Right cardiac atrium (tissue), 5 donors: Measurements from ENCODE around the gene ABLIM2. TPM values are rescaled to one million over a fixed set of nuclear protein-coding genes. Genes with fewer than 3 reads are reported as not detected.

Experiments used
- ATAC-seq, 2 donors: fragments of 200-7000 bp; cut with Tn5 transposase; one replicate each; pipeline versions ENCODE4 v1.8.0 to v1.9.1; 2020; ENCODE audit warnings: moderate library complexity in 2 of 2, mild to moderate bottlenecking in 1 of 2
- DNase-seq, 3 donors: peaks; one replicate each; pipeline ENCODE4 v3.0.0-alpha.2; 2020
- H3K27ac ChIP-seq: one replicate; pipeline ENCODE4 v1.5.1; 2013; ENCODE audit warnings: mild to moderate bottlenecking, low read length, control low read depth, moderate library complexity
- H3K27me3 ChIP-seq: one replicate; pipeline ENCODE4 v1.6.1; 2013; ENCODE audit not compliant: control insufficient read depth, insufficient read depth
- H3K4me1 ChIP-seq: one replicate; pipeline ENCODE4 v1.6.1; 2013; ENCODE audit warnings: low read length; ENCODE audit not compliant: control insufficient read depth, insufficient read depth
- H3K4me3 ChIP-seq: one replicate; pipeline ENCODE4 v1.5.1; 2013; ENCODE audit warnings: low read length, control low read depth
- H3K9me3 ChIP-seq: one replicate; pipeline ENCODE4 v1.6.1; 2013; ENCODE audit warnings: low read length; ENCODE audit not compliant: control insufficient read depth
- WGBS: extraction: QIAGEN DNeasy Blood & Tissue Kit; methylation state at CpG from one replicate; pipeline ENCODE4 v1.1.7; 2013; 5-methylcytosine and 5-hydroxymethylcytosine counted together
- intact Hi-C, 4 donors: fragments of 100-400 bp; cut with DNase I; formaldehyde crosslinking; loops; one replicate each; pipeline versions ENCODE4 v1.11.0 to v1.14.0; 2022 to 2023
- polyA plus RNA-seq: library from polyadenylated mRNA; stranded (reverse); fragments of 200-250 nt; gene quantifications from one replicate; pipeline ENCODE4 v1.2.3, GENCODE V29; 2013
- total RNA-seq, 4 donors: library from RNA; stranded (reverse); fragmentation: NEBNext Ultra II Directional; extraction: Animal tissue kit (Norgen Biotek cat#: 25700); gene quantifications; one replicate each; pipeline ENCODE4 v1.2.1, GENCODE V29; 2021
- donor health status: healthy with polysubstance abuse.
- donor health status: DM: no; HTN: yes; CAD: no.
- donor health status: DM: no; HTN: no; CAD: no.
- donor health status: DM: no; HTN: yes; CAD: no; lungs with severe emphysema.
- donor health status: DM: yes; HTN: yes; CAD: no.

Gene ABLIM2
- total and polyA plus RNA-seq, 5 donors, result 4.2 to 17.4 (median 8.9) TPM

DNA sequence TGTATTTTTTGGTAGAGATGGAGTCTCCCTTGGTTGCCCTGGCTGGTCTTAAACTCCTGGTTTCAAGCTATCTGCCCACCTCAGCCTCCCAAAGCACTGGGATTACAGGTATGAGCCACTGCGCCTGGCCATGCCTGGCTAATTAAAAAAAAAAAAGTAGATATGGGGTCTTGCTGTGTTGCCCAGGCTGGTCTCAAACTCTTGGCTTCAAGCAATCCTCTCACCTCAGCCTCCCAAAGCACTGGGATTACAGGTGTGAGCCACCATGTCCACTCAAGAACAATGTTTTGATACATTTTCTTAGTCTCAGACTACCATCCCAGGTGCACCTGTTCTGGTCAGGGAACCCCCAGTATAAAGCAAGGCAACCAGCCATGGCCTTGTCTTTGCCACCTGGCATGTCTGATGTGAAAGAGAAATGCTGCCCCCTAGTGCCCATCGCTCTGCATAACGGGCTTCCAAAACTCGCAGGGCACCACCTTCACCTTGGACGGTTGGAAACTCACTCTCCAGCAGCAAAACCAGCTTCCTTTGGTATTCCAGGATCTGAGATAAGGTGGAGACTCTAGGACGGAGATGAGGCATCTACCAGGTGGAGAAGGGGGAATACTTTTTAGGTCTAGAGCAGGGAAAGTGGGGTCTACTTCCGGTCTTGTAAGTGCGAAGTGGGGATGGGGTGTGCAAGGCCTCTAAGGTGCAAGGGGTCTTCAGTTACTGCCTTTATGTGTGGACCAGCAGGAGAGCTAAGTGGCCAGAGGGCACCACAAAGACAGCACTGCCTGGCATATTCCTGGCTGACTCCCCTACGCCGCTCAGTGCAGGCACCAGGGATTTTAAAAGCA, 171.2 kb downstream of the ABLIM2 start:
- ATAC-seq, result peak; percentile 70 to 74
- WGBS, result 53% methylated on average over 10 of the region's 10 CpGs

GRCh38 chr4:7985891-7986441, 172.6 kb downstream of the ABLIM2 start:
- Histone ChIP-seq H3K4me3 (no peak overlapping the region), H3K27me3 (no peaks in the 10 kb centered on the region), H3K27ac (no peak overlapping the region), H3K4me1 (no peaks in the 10 kb centered on the region), H3K9me3 (no peaks in the 10 kb centered on the region)
- peak in 2 of 3 donors; percentile 58 to 69 for DNase-seq
- intact Hi-C loops, result loop anchor here in 3 of 4 donors (2.0 to 5.0 kb wide), 2 partner anchors 181 to 184 kb away; no protein-coding TSS in a partner anchor
- 24% methylated on average over 21 of the region's 21 CpGs for WGBS
- peak; percentile 53 to 57 for ATAC-seq

More for the DNA sequence above, 171.2 kb downstream of the ABLIM2 start:
- Histone ChIP-seq H3K4me1 (no peaks in the 10 kb centered on the region), H3K9me3 (no peaks in the 10 kb centered on the region), H3K27ac (no peak overlapping the region), H3K27me3 (no peaks in the 10 kb centered on the region), H3K4me3 (no peak overlapping the region)
- intact Hi-C loops, result loop anchor here (1.0 to 5.0 kb wide), 3 partner anchors 183 to 185 kb away; no protein-coding TSS in a partner anchor
- peak; percentile 71 to 89 (median 80) for DNase-seq

- no peaks in the 10 kb centered on the region for H3K9me3 ChIP-seq
- H3K27me3 ChIP-seq, result no peaks in the 10 kb centered on the region
- no peak overlapping the region for H3K4me3 ChIP-seq
- 96% methylated on average over 12 of the region's 12 CpGs for WGBS
- intact Hi-C loops, result loop anchor here in 2 of 4 donors (5.0 kb wide), 1 partner anchor 183 kb away; no protein-coding TSS in a partner anchor
- H3K4me1 ChIP-seq, result no peaks in the 10 kb centered on the region
- DNase-seq, result peak in 2 of 3 donors; percentile 34 to 62
- H3K27ac ChIP-seq, result no peak overlapping the region
- ATAC-seq, result peak in 1 of 2 donors; percentile 5
Observed at GRCh38 chr4:7985072-7985471, 173.5 kb downstream of the ABLIM2 start.

- H3K4me3 ChIP-seq, result no peak overlapping the region
- ATAC-seq, result no peak
- WGBS, result 94% methylated on average over 31 of the region's 31 CpGs
- no peaks in the 10 kb centered on the region for H3K9me3 ChIP-seq
- H3K27ac ChIP-seq, result no peak overlapping the region
- H3K4me1 ChIP-seq, result no peaks in the 10 kb centered on the region
- H3K27me3 ChIP-seq, result no peaks in the 10 kb centered on the region
- DNase-seq, result no peak
- intact Hi-C loops, result no loop called here
Observed at GRCh38 chr4:7984286-7984925, 174.2 kb downstream of the ABLIM2 start.

DNA sequence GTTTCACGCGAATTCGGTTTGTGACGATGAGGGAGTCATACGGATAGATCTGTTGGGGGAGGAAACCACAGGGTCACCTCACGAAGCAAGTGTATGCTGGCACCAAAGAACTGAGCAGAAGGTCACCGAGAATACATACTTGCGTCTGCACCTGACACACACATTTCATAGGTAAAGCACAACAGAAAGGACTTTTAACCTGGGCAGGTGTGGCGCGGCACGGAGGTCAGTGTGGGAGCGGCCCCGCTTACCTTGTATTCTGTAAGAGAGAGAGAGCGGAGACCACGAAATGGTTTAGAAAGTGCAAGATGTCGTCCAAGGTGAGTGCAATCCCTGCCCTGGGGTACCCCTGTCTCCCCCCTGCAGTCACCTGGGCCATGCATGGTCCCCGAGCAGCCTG, 175.3 kb downstream of the ABLIM2 start:
- no peaks in the 10 kb centered on the region for H3K9me3 ChIP-seq
- WGBS, result 98% methylated on average over 17 of the region's 17 CpGs

DNA sequence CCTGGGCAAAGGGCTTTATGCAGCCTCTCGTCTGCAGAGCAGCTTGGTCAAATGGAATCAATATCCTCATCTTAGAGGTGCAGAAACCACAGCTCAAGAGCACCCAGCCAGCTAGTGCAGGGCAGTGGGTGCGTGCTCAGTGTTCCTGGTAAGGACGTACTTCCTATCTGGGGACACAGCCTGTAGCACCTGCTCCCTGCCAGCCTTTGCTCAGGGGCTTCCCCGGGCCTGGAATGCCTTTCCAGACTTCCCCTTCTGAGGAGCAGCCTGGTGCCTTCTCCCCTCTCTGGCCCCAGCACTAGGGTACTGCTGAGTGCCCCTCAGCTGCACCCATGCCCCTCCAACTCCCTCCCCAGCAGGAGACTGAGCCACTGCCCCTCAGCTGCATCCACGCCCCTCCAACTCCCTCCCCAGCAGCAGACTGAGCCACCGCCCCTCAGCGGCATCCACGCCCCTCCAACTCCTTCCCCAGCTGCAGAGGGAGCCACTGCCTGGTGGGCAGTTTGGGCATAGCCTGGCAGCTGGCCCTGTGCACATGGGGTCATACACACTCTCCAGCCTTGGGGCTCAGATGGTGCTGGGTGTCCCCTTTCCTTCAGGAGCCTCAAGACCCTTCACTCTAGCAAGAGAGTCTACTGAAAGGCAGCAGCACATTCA, 176.7 kb downstream of the ABLIM2 start:
- no peak for ATAC-seq
- WGBS, result 81% methylated on average over 8 of the region's 8 CpGs
- Histone ChIP-seq H3K9me3 (no peaks in the 10 kb centered on the region), H3K4me1 (peaks cover 6% of the 10 kb centered on the region), H3K27me3 (no peaks in the 10 kb centered on the region), H3K4me3 (no peak overlapping the region), H3K27ac (no peak overlapping the region)
- peak in 1 of 3 donors; percentile 22 for DNase-seq
- intact Hi-C loops, result no loop called here

More for the DNA sequence above, 175.3 kb downstream of the ABLIM2 start:
- Histone ChIP-seq H3K27ac (no peak overlapping the region), H3K4me1 (peaks cover 6% of the 10 kb centered on the region), H3K4me3 (no peak overlapping the region), H3K27me3 (no peaks in the 10 kb centered on the region)
- DNase-seq, result no peak
- intact Hi-C loops, result no loop called here
- no peak for ATAC-seq

DNA sequence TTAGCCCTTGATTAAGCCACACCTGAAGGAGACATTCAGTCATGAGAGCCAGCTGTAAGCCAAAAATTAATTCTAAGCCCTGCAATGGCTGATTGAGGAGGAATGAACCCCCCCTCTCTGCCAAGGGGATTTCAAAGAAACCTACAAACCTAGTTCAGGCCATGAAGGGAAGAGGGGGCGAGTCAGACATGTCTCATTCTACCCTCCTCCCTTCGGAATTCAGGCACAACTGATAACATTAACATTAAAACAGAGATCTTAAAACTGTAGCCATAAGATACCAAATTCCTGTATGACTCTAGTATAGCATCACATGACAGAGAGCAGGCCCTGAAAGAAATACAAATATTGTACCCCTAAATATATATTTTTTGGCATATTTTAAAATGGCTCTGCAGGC, 178.6 kb downstream of the ABLIM2 start:
- H3K9me3 ChIP-seq, result no peaks in the 10 kb centered on the region
- intact Hi-C loops, result no loop called here
- peaks cover 6% of the 10 kb centered on the region for H3K4me1 ChIP-seq
- no peak overlapping the region for H3K27ac ChIP-seq
- ATAC-seq (no peak), DNase-seq (no peak)
- no peaks in the 10 kb centered on the region for H3K27me3 ChIP-seq
- WGBS, result 85% methylated on average over 2 of the region's 2 CpGs
- no peak overlapping the region for H3K4me3 ChIP-seq

- Histone ChIP-seq H3K9me3 (no peaks in the 10 kb centered on the region), H3K27me3 (no peaks in the 10 kb centered on the region), H3K4me3 (no peak overlapping the region), H3K27ac (no peak overlapping the region), H3K4me1 (peaks cover 6% of the 10 kb centered on the region)
- WGBS, result 82% methylated on average over 4 of the region's 4 CpGs
- DNase-seq, result peak in 1 of 3 donors; percentile 6
- ATAC-seq, result no peak
- intact Hi-C loops, result no loop called here
Observed at GRCh38 chr4:7979652-7979968, 179.0 kb downstream of the ABLIM2 start.

DNA sequence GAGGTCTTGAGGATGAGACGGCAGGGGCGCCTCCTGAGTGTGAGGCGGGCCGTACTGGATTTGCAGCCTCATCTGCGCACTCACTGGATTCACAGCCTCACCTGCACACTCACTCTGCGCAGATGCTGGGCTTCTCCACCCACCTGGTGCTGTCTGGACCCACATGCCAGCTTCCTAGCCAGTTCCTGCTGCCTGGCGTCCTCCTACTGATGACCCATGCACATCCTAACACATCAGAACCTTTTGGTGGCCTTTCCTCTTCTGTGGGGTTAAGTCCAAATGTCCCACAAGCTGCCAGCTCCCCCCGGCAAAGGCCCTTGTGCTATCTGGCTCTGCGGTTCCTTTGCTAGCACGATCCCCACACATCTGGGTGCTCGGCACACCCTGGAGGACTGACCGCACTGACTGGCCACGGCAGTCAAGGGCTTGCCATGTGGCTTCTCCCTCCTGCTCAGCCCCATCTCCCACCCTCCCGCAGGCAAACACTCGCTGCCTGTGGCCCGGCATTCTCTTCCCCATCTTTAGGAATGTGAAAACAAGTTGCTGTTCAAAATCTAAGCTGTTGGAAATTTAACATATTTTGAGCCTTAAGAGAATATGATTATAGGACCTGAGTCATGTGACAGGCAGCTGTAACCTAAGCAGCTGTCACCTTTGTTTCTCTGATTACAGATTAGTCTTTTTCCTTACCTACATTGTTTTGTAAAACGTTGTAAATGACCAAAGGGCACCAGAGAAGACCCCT, 179.5 kb downstream of the ABLIM2 start:
- H3K27me3 ChIP-seq, result no peaks in the 10 kb centered on the region
- no peak overlapping the region for H3K4me3 ChIP-seq
- intact Hi-C loops, result no loop called here
- no peaks in the 10 kb centered on the region for H3K9me3 ChIP-seq
- H3K4me1 ChIP-seq, result peaks cover 6% of the 10 kb centered on the region
- ATAC-seq, result peak; percentile 10 to 12
- DNase-seq, result peak in 1 of 3 donors; percentile 16
- WGBS, result 81% methylated on average over 17 of the region's 17 CpGs
- no peak overlapping the region for H3K27ac ChIP-seq

DNA sequence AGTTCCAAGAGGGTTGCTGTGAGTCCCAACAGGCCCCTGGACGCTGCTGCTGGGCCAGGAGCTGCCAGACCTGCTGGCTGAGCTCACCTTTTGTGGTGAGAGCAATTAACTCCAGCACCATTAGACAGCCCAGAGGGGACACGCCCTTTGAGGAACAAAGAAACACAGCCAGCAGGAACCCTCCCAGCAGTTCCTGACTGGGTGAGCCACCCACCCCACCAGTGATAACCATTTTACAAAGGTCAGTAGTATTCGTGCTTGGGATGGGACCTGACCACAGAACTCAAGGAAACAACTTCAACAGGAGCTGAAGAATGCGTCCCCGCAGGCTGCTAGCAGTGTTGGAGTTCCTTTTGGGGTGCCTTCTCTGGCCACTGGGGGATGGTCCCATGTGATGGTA, 180.1 kb downstream of the ABLIM2 start:
- H3K27me3 ChIP-seq, result no peaks in the 10 kb centered on the region
- no peak overlapping the region for H3K4me3 ChIP-seq
- intact Hi-C loops, result no loop called here
- WGBS, result 55% methylated on average over 5 of the region's 5 CpGs
- H3K9me3 ChIP-seq, result no peaks in the 10 kb centered on the region
- peak in 2 of 3 donors; percentile 28 to 65 for DNase-seq
- H3K4me1 ChIP-seq, result peaks cover 6% of the 10 kb centered on the region
- no peak overlapping the region for H3K27ac ChIP-seq
- peak; percentile 67 to 89 for ATAC-seq
